Measurements from ENCODE around the gene GPR176. TPM values are rescaled to one million over a fixed set of nuclear protein-coding genes. Genes with fewer than 3 reads are reported as not detected.

Gene GPR176, protein sequence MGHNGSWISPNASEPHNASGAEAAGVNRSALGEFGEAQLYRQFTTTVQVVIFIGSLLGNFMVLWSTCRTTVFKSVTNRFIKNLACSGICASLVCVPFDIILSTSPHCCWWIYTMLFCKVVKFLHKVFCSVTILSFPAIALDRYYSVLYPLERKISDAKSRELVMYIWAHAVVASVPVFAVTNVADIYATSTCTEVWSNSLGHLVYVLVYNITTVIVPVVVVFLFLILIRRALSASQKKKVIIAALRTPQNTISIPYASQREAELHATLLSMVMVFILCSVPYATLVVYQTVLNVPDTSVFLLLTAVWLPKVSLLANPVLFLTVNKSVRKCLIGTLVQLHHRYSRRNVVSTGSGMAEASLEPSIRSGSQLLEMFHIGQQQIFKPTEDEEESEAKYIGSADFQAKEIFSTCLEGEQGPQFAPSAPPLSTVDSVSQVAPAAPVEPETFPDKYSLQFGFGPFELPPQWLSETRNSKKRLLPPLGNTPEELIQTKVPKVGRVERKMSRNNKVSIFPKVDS
- 10.0 to 14.0 TPM (median 11.1 TPM) in 5 replicates for total RNA-seq (2022; extraction: Qiagen RNA extraction)

DNA sequence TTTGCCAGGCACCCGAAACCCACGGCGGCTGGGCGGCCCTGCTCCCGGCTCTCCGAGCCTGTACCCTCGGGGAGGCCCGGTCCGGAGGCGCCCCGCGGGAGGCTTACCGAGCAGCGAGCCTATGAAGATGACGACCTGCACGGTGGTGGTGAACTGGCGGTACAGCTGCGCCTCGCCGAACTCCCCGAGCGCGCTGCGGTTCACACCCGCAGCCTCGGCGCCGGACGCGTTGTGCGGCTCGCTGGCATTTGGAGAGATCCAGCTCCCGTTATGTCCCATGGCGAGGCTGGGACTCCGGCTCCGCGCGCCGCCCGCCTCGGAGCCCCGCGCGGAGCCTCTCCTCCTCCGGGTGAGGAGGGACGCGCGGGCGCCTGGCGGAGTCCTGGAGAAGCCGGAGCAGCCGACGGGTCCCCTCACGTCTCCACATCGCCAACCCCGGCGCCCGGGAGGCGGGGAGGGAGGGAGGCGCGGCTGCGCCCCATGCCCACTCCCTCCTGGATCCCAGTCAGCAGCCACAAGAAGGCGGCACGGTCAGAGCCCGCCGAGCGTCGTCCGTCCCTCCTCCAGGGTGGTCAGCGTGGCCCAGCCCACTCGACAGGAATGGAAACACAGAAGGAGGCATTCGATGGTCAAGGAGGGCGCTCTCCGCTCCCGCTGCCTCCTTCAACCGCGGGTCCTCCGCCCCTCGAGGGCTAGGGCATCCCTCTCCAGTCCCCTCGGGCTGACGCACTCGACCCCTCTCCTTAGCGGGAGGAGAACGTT lies at the start of gene GPR176:
Gene GPR176 (minus strand): TSS at position 519 of the 762 bp plus-strand sequence. CDS start 240 bp downstream, at position 279.

DNA sequence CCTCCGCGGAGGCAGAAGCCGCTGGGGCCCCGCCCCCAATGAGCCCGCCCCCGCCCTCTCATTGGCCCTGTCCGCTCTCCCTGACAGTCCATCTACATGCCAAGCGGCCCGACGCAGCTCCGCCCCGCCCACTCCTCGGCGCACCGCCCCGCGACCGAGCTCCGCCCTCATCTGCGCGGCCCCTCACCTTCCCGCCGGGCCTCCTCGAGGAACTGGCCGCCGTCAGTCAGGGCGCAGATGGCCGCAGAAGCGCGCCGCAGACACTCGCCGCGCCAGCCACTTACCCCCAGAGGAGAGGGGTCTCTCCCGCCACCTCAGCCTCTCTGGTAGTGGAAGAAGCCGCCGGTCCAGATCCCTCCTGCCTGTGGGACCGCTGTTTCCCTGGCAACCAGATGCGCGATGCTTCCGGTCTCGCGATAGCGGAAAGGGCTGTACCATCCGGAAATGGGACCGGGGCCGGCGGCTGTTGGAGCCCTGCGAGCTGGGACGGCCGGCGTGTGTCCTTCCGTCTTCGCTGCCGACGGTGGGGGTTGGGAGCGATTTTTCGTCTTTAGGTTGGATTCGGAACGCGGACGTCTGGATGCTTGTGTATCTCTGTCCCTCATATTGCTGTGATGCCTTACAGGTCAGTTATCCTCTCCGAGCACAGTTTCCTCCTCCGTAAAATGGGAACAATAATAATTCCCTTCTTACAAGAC lies 137.5 kb downstream of the GPR176 start, which contains the start of gene FSIP1:
Gene FSIP1 (minus strand): TSS at position 401 of the 698 bp plus-strand sequence. CDS start 6,317 bp downstream, outside the sequence.

Other genes starting within 250 kb of the GPR176 start
- gene FSIP1, start 137.4 kb downstream of the GPR176 start, total RNA-seq (2022; extraction: Qiagen RNA extraction) = 0.49 to 0.74 TPM (median 0.61 TPM) in 5 replicates
- gene EIF2AK4, start 13.8 kb upstream of the GPR176 start, total RNA-seq (2022; extraction: Qiagen RNA extraction) = 17.2 to 20.0 TPM (median 18.7 TPM) in 5 replicates
- 240 to 290 TPM (median 256 TPM) in 5 replicates for gene SRP14, start 118.9 kb upstream of the GPR176 start, total RNA-seq (2022; extraction: Qiagen RNA extraction)
- 1.1 to 1.7 TPM (median 1.5 TPM) in 5 replicates for gene BMF, start 188.6 kb upstream of the GPR176 start, total RNA-seq (2022; extraction: Qiagen RNA extraction)
- 24.8 to 32.9 TPM (median 27.6 TPM) in 5 replicates for gene BUB1B, start 240.8 kb upstream of the GPR176 start, total RNA-seq (2022; extraction: Qiagen RNA extraction)

All from A549 treated with CORT108297 at 1 μM for 4 hours (cell line).